CD4-positive, alpha-beta T cell treated with Interferon gamma for 1 hour (primary cell): ENCODE data around the gene DPYSL5.

Experiments used
- DNase-seq: peaks from one replicate; pipeline ENCODE4 v3.0.0-alpha.2; 2020

Gene DPYSL5

DNA sequence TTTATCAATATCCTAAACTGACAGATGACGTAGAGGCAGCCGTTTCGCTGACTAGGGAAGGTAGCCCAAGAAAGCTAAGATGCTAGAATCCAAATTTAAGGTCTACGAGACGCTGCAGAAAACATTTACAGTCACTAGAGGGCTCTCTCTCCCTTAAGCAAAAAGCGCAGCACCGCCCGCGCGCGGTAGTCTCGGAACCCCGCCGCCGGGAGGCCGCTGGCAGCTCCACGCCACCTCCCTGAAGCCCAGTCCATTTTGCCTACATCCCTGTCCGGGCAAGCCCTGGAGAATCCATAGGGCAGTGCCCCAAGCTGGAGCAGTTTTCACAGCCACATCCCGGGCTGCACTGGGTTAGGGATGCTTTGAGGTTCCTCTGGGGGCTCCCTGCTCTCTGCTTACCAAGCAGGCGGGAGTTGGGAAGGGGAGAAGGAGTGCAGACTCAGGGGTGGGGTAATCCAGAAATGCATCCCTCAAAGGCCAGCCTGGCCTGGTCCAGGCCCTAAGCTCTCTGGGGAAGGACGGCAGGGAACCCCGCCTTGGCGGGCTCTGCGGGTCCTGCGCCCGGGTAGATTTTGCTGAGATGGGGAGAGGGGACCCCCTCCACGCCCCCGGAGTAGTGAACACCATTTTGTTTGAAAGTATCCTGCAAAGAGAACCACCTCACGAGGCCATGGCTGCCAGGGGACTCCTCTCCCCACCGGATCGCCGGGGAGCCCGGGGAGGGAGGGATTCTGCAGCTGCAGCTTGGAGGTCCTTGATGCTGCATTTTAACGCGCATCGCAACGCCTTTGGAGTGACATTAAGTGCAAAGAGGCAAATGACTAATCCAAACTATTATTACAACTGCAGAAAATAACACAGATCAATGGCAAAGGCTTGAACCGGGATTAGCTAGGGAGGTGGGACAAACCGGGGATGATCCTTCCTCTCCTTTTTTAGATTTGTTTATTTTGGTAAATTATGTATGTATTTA lies 1.3 kb upstream of the DPYSL5 start:
- peak; percentile 44 for DNase-seq

DNA sequence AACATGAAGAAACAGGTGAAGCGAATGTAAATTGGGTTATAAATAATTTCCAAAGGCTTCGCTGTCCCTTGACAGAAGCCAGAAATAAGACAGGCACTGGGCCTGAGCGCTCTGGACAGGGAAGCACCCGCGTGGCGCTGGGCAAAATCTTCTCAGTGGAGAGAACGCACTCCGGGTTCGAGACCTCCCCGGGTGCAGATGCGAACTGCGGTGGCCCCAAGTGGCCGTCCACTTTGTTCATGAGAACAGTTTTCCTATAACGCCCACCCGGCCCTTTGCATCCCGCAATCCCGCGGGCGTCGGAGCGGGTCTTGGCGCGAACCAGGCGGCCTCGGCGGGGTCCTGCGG lies 651 bp upstream of the DPYSL5 start:
- no peak for DNase-seq

DNA sequence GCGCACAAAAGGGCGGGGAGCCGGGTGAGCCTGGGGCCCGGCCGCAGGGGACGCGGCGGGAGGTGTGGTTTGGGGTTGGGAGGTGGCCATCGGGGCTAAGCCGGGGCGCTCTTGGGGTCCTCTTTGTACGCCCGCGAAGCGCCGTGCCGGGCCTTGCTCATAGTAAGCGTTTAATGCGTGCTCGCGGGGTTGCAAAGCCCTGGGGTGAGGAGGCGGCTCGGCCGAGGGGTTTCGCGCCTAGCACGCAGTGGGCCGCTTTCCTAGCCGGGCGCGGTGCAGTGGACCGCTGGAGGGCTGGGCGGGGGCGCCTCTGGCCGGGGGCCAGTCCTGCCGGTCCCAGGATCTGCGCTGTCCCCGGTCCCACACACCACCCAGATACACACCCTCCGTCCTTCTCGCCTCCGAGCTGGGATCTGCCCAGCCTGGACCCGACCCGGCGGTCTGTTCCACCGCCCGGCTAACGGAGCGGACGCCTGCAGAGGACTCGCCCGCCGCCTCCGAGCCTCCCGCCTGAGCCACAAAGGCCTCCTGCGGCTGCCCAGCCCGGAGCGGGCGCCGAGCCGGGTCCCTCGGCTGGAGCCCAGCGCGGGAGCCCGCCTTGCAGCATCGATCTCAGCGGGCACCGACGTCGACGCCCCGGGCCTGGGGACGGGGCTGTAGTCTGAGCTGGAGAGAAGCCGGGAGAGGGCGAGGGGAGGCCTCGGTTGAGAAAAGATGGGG lies 564 bp downstream of the DPYSL5 start:
- no peak for DNase-seq

DNA sequence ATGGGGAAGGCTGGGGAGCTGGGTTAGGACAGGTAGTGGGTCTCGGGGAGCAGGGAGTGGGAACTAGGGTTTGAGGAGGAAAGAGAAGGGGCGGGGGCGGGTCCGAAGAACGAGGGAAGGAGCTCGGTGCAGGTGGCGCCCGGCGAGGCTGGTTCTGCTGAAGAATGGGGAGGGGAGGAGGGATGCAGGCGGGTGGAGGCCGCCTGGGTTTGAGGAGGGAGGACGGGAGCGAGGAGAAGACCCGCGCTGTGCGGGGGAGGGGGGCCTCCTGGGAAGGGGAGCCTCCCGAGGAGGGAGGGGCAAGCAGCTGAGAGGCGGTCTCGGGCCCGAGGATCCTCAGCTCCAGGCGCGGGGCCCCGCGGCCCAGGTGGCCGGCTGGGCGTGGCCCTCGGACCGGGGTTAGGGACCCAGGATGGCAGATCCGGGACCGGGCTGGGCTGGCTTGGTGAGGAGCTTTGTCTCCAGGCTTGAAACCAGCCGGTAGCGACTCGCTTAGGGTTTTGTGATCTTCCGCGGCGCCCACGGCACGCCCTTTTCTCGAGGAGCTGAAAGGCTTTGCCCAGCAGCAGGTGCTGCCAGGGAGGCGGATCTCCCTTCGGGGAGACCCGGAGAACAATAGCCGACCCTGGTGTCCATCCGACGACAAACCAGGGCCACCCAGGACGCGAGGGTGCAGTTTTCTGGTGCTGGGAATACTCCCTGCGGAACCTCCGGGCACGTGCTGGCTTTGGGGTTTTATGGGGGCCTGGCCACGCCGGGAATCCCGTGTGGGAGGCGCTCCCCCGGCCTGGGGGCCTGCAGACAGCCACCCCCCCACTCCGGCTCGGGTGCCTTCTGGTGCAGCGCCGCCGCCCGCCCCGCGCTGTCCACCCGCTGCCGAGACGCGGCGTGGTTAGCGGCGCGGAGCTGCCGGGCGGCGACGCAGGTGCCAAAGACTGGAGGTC lies 1.4 kb downstream of the DPYSL5 start:
- DNase-seq: no peak

DNA sequence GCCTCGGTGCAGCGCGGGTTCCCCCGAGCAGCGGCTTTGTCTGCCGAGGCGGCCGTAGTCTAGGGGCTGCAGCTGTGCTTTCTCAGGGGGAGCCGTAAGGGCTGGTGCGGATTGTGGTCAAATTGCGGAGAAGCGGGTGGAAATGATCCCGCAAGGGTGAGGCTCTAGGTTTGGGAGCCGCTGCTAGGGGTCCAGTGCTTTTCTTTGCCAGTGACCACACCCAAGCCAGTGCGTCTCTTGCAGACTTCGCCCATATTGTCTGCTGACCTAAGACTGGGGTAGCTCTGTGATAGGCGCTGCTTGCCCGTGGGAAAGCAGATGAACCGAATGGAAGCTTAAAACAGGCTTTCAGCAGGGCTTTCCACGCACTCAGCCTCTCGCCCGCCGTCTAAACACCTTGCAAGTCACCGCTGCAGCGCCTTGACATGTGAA lies 2.1 kb downstream of the DPYSL5 start:
- no peak for DNase-seq

DNA sequence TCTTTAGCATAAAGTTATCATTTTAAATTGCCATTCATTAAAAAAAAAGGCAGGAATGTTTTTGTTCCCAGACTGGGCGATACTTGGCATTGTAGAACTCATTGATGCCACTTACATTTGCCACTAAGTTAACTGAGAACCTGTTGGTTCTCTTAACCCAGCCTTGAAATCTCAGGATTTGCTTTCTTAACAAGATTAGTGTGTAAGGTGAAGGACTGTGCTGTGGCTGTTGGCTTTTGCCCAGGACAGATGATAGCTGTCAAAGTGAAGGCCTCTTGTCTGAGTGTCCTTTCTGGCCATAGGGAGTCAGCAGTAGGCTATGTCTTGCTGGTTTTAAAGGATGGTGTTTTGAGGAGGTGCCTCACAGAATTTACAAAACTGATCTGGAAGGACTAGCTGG lies 2.6 kb downstream of the DPYSL5 start:
- DNase-seq: no peak

DNA sequence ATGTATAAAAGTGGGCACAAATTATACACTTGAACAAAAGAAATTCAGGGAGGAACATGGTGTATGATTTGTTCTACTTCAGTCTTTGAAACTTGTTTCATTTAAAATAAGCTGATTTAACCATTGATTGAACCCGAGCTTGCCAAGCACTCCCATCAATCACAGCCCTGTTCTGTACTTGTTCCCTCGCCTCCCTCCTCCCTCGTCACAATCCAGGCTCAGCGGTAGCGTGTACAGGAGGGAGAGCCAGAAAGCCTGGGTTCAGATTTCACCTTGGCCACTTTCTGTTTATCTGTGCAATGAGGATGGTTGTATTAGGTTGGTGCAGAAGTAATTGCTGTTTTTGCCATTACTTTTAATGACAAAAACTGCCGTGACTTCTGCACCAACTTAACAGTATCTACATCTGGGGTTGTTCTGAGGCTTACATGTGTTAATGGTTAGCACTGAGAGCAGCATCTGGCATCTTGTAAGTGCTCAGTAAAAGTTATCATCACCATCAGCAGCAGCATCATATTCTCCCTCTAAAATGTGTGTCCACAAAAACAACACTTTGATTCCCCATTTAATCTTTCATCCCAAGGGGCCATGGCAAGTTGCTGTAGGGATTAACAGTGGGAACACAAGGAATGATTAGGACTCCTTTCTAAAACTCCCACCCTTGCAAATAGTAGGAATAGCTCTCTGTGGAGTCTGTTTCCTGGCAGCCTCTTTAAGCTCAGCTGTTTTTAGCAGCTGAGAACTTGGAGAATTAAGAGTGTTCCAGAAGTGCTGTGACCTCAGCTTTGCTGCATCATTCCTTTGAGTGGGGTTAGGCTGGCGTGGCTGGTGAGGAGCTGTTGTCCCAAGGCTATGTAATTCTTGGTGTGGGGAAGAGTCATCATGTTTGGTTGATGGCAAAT lies 4.7 kb downstream of the DPYSL5 start:
- DNase-seq: no peak

DNA sequence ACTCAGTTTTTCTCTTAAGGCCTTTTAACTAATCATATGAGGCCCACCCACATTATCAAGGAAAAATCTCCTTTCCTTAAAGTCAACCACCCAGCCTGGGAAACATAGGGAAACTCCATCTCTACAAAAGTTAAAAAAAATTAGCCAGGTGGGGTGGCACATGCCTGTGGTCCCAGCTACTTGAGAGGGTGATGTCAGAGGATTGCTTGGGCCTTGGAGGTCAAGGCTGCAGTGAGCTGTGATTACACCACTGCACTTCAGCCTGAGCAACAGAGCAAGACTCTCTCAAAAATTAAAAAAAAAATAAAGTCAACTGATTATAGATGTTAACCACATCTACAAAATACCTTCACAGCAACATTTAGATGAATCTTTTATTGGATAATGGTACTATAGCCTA lies 5.8 kb downstream of the DPYSL5 start:
- no peak for DNase-seq

DNA sequence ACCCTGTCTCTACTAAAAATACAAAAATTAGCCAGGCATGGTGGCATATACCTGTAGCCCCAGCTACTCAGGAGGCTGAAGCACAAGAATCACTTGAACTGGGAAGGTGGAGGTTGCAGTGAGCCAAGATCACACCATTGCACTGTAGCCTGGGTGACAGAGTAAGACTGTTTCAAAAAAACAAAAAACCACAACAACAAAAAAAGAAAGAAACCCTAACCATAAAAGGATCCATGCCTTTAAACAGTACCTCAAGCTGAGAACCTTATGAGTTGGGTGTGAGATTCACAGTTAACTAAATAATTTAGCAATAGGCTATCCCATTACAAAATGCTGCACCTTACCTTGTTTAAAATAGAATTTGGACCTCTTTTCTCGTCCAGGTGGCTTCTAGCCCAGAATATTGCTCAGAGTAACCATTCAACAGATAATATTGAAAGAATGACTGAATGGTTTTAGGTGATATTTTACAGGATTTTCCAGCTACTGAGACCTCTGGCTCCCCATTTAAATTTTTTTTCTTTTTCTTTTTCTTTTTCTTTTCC lies 6.4 kb downstream of the DPYSL5 start:
- DNase-seq: no peak

DNA sequence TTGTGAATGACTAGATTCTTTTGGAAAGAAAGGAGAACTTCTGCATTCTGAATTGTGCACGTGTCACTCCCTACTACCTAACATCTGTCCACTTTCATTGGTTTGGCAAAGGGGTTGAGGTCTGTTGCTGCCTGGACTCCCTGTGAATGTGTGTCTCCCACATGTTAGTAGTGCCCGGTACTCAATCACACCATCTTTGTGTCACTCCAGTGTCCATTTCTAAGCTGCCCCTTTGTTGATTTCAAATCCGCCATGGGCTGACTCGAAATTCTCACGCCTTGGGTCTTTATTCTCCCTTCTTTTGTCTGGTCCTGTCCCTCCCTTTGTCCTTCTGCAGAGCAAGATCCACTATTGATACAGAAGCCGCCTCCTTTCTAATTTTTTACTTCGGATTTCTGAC lies 7.5 kb downstream of the DPYSL5 start:
- DNase-seq: no peak

DNA sequence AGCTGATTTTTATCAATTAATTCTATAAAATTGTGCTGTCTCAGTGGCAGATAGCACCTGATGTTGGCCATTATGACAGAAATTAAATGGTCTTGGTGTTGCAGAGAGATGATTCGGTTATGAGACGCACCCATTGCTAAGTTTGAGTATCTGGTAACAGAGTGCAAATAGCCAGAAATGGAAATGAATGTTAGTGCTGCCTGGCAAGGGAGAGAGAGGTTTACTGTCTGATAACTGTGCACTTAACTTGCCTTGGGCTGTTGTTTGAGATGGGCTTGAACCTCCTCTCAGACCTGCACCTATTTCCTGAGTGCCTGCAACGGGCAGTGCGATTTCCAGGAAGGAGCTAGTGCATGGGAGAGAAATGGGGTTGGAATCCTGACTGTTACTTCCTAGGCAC lies 11.7 kb downstream of the DPYSL5 start:
- DNase-seq: no peak

DNA sequence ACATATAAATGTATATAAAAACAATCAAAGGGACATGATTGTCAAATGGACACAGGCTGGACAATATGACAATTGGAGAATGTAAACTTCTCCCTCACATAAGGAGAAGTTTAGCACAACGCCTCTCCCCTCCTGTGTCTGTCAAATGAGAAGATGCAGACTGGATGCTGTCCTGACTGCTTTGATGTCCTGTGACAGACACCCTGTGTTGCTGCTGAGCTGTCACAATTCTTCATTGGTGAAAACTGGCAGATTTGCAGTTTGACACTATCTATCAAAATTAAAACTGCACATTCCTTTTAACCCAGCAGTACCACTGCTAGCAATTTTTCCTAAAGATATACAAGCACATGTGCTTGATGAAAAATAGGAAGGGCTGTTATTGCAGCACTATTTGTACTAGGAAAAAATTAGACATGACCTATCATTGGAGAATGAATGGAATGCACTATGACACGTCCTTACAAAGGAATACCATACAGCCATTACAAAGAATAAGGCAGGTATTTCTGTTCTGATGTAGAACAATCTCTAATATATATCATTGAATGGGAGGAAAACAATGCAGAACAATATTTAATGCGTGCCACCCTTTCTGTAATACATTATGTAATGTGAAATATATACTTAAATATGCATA lies 12.4 kb downstream of the DPYSL5 start:
- DNase-seq: no peak

DNA sequence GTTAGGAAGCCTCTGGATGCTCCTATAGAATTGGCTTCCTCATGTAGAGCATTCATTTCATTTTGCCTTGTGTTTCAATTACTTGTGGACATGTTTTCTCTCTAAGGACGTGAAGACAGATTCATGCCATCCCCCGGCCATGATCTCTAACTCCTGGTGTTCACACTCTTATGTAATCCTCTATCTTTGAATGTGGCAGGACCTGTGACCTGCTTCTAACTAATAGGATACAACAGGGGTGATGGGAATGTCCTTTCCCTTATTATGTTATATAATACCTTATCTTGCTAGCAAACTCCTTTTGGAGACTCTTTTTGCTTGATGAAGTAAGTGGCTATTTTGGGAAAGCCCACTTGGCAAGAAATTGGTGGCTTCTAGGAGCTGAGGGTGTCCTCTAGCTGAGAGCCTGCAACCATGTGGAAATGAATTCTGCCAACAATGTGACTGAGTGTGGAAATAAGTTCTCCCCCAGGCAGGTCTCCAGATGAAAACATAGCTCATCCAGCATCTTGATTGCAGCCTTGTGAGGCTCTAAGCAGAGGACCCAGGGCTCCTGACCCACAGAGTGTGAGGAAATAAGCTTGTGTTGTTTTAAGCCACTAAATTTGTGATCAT lies 13.8 kb downstream of the DPYSL5 start:
- no peak for DNase-seq

DNA sequence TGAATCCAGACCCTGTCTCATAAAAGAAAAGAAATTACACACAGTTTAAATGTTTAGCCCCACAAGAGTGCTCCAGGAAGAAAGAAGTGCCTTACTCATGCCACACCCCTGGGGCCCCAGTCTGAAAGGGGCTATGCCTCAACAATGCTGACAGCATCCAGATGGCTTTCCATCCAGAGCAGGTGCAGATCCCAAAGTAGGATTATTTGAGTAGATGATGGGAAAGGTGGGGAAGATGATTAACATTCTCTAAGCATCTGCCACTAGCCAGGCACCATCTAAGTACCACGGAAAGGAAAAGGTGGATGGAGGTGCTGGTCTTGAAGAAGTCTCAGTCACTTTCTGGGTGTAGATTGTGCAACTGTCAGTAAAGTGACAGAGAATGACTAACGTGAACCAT lies 16.3 kb downstream of the DPYSL5 start:
- no peak for DNase-seq

DNA sequence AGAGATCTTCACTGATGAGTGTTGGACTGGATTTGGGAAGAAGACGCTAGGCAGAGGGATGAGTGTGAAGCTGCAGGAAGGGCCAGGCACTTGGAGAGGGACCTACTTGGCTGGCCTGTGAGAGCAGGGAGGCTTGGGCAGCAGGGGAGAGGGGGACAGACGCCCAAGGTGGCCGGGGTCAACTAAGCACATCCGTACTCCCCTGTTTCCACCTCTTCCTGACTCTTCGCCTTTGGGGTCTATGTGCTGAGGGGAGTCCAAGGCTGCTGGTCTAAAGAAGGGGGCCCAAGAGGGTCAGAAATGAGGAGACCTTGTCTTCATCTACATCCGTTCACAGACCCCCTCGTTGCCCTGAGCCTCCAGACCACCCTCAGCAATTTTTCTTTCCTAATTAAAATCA lies 16.7 kb downstream of the DPYSL5 start:
- no peak for DNase-seq

DNA sequence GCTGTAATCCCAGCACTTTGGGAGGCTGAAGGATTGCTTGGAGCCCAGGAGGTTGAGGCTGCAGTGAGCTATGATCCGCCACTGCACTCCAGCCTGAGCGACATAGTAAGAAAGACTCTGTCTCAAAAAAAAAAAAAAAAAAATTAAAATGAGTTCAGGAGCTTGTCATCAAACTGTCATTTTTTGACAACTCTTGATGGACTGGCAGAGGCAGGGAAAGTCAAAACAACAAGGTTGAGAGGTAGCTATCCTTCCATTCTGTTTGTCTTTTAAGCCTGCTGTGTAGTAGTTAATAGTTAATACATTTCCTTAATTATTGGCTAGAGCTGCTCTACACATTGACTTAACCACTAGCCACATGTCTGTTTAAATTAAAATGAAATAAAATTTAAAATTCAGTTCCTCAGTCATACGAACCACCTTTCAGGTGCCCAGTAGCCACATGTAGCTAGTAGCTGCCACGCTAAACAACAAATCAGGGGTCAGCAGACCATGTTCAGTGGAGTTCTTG lies 22.7 kb downstream of the DPYSL5 start:
- DNase-seq: no peak

DNA sequence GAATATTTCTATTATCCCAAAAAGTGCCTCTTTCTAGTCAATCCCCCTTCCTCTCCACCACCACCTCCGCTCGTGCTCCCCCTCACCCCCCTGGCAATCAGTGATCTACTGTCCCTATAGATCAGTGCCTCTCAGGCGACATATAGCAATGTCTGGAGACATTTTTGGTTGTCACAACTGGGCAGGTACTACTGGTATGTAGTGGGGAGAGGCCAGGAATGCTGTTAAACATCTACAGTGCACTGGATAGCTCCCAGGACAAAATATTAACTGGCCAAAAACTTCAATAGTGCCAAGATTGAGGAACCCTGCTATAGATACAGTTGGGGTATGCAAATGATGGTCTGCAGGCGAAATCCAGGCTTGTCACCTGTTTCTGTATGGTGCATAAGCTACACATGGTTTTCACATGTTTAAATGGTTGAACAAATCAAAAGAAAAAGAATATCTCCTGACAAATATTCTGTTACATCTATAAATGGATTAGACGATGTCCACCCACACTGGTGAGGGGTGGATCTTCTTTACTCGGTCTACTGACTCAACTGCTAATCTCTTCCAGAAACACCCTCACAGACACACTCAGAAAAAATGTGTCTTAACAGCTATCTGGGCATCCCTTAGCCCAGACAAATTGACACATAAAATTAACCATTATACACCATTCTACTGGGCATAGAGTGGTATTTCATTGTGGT lies 25.5 kb downstream of the DPYSL5 start:
- no peak for DNase-seq

DNA sequence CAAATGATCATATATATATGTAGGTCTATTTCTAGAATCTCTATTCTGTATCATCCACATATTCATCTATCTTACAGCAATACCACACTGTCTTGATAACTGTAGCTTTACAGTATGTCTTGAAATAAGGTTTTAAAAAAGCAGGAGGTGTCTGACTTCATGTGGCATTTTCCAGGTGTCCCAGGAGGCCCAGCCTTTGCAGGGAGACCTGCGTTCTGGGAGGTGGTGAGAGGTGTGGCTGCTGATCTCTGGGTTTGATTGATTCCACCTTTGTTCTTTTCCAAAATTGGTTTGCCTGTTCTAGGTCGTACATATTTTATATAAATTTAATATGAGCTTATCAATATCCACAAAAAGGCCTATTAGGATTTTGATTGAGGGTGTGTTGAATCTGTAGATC lies 26.6 kb downstream of the DPYSL5 start:
- no peak for DNase-seq

DNA sequence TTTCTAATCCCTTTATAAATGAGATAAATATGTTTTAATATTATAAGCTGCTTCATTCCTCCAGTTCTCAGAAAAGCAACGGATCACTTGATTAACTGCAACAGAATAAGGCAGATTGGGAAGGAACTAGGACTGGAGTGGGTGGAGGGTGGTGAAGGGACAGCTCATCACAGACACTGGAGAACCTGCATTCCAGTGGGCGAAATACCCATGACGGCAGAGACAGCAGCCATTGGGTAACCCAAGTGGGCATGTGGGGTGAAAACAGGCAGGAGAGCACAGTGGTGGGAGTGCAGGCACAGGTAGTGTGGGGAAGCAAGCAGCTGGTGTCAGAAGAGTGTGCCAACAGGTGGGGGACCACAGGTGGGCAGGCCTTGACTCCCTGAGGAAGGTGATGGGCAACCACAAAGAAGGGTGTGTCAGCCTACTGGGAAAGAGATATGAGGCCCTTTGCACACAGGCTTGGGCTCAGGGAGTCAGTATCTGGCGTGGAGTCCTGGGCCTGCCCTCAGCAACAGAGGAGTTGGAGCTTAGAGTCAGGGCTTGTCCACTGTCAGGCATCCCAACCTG lies 27.2 kb downstream of the DPYSL5 start:
- DNase-seq: no peak

DNA sequence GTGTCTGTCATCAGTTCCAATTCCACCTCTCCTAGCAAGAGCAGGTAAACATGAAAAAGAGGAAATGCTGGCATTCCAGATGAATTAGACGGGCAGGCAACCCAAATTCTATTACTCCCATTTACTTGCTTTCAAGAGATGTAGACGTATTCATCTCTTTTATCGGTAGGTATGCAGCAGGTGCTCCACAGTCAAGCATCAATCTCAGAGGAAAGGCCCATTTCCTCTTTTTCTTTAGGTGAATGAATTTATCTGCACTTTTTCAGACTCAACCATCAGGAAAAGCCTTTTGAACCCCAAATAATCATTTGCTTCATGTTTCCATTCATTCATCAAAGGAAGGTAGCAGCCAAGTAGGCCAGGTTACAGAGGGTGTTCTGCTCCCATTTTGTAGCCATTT lies 27.9 kb downstream of the DPYSL5 start:
- DNase-seq: no peak
